ENCODE results near the gene FAM219A. TPM values are rescaled to one million over a fixed set of nuclear protein-coding genes. Genes with fewer than 3 reads are reported as not detected.
A peak's percentile ranks its signal among the peaks of the same experiment; 100 is the strongest.

Gene FAM219A
- total RNA-seq, 1 donor from 2014 or later, result 16.8 TPM

DNA sequence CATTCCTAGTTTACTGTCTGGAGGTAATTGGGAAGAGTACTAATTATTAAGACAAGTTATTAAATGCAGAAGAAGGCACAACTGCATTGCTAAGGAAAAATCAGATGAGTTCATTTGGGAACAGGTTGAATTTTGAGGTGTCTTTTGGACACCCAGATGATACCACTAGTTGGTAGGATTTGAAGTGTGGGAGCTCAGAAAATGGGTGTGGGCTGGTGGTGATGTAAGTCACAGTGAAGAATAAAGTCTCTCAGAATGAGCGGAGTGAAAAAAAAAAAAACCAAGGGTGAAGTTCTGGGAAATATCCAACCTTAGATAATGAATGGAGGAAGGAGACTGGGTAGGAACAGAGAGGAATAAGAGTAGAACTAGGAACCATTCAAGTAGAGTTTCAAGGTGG, 46.0 kb downstream of the FAM219A start:
- TF ChIP-seq, protein P1, sequence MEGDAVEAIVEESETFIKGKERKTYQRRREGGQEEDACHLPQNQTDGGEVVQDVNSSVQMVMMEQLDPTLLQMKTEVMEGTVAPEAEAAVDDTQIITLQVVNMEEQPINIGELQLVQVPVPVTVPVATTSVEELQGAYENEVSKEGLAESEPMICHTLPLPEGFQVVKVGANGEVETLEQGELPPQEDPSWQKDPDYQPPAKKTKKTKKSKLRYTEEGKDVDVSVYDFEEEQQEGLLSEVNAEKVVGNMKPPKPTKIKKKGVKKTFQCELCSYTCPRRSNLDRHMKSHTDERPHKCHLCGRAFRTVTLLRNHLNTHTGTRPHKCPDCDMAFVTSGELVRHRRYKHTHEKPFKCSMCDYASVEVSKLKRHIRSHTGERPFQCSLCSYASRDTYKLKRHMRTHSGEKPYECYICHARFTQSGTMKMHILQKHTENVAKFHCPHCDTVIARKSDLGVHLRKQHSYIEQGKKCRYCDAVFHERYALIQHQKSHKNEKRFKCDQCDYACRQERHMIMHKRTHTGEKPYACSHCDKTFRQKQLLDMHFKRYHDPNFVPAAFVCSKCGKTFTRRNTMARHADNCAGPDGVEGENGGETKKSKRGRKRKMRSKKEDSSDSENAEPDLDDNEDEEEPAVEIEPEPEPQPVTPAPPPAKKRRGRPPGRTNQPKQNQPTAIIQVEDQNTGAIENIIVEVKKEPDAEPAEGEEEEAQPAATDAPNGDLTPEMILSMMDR (IDR thresholded peaks at IDR 0.05; ENCODE audit: insufficient read depth, low read length, poor library complexity, severe bottlenecking), result no peak
- DNase-seq (ENCODE audit: low read depth), result no peak
- H3K4me3 ChIP-seq (ENCODE audit: low read depth, low read length), result no peak overlapping the region

DNA sequence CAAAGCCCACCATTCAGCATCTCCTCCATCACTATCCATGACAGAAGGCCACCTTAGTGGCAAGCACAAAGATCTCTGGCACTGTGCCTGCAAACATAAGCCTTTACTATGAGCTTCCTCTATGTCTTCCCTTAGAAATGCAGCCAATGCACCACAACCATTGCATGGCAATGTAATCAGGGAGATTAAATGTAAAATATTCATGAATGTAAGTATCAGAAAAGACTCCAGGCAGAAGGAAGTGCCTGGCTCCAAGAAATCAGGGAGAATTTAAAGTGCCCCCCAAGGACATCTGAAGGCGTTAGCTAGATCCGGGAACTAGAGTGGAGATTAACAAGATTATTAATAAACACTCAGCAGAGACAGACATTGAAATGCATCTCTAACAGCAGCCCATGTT, 49.2 kb downstream of the FAM219A start:
- Histone ChIP-seq H3K4me3 (ENCODE audit: low read depth, low read length) (no peak overlapping the region), H3K27me3 (ENCODE audit: control insufficient read depth, insufficient read depth, low read length) (no peaks in the 10 kb centered on the region), H3K36me3 (ENCODE audit: control insufficient read depth, insufficient read depth, low read length) (no peaks in the 10 kb centered on the region)
- TF ChIP-seq, protein P1 (IDR thresholded peaks at IDR 0.05; ENCODE audit: insufficient read depth, low read length, poor library complexity, severe bottlenecking), result no peak
- no peak for DNase-seq (ENCODE audit: low read depth)

More for the DNA sequence above, 46.0 kb downstream of the FAM219A start:
- no peaks in the 10 kb centered on the region for H3K27me3 ChIP-seq (ENCODE audit: control insufficient read depth, insufficient read depth, low read length)
- H3K36me3 ChIP-seq (ENCODE audit: control insufficient read depth, insufficient read depth, low read length), result no peaks in the 10 kb centered on the region

DNA sequence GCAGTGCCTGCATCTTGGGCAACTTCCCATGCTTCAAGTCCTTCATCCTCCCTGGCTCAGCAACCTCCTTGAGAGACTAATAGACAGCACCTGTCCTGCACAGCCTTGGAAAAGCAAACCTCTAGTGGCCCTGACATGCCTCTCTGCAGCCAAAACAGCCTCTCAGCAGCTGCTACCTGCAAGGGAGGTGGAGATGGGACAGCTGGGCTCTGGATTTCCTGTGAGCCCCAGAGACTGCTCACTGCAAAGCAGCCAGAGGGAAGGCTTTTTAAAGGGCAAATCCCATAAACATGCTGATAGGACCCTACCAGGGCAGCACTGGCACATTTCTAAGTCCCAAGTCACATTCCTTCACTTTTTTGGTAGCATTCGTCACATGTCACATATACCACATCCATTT, 50.2 kb downstream of the FAM219A start:
- Histone ChIP-seq H3K36me3 (ENCODE audit: control insufficient read depth, insufficient read depth, low read length) (no peaks in the 10 kb centered on the region), H3K27me3 (ENCODE audit: control insufficient read depth, insufficient read depth, low read length) (no peaks in the 10 kb centered on the region), H3K4me3 (ENCODE audit: low read depth, low read length) (no peak overlapping the region)
- DNase-seq (ENCODE audit: low read depth), result no peak
- TF ChIP-seq, protein P1 (IDR thresholded peaks at IDR 0.05; ENCODE audit: insufficient read depth, low read length, poor library complexity, severe bottlenecking), result no peak

DNA sequence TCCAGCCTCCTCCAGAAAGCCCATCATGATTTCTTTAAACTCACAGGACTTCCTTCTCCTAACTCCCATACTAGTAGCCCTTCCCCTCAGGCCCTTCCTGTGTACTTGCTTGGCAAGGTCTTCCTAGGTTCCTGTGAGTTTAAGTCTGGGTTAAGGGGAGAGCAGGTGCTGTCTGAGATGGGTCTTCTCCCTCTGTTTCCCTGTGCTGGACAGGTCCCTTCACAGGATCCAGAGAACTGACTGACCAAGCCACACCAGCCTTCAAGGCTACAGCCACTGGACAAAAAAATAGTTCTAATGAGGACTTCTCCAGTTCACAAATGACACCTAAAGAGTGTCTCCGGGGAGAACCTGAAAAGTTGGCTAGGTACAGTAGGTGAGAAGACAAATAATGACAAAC, 52.2 kb downstream of the FAM219A start:
- TF ChIP-seq, protein P1 (IDR thresholded peaks at IDR 0.05; ENCODE audit: insufficient read depth, low read length, poor library complexity, severe bottlenecking), result no peak
- no peaks in the 10 kb centered on the region for H3K27me3 ChIP-seq (ENCODE audit: control insufficient read depth, insufficient read depth, low read length)
- DNase-seq (ENCODE audit: low read depth), result no peak
- peaks cover 4% of the 10 kb centered on the region for H3K36me3 ChIP-seq (ENCODE audit: control insufficient read depth, insufficient read depth, low read length)
- no peak overlapping the region for H3K4me3 ChIP-seq (ENCODE audit: low read depth, low read length)

DNA sequence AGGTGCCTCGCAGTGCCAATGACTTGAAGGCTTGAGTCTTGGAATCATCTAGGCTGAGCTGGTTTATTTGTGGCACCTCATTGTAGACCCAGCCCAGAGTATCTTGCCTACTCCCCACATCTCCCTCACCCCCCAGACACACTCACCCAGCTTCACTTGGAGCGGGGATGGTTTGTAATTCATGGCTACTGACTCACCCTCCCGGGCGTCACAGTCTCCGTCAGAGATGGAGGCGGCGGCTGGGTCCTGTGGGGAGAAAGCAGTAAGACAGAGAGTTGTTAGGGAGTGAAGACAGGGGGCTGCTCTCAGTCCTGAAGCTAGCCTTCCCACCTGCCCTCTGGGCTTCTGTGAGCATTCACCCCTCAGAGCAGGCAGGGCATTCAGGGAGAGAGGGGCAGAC, 52.7 kb downstream of the FAM219A start:
- Histone ChIP-seq H3K36me3 (ENCODE audit: control insufficient read depth, insufficient read depth, low read length) (peaks cover 5% of the 10 kb centered on the region), H3K27me3 (ENCODE audit: control insufficient read depth, insufficient read depth, low read length) (no peaks in the 10 kb centered on the region), H3K4me3 (ENCODE audit: low read depth, low read length) (no peak overlapping the region)
- TF ChIP-seq, protein P1 (IDR thresholded peaks at IDR 0.05; ENCODE audit: insufficient read depth, low read length, poor library complexity, severe bottlenecking), result no peak
- no peak for DNase-seq (ENCODE audit: low read depth)

DNA sequence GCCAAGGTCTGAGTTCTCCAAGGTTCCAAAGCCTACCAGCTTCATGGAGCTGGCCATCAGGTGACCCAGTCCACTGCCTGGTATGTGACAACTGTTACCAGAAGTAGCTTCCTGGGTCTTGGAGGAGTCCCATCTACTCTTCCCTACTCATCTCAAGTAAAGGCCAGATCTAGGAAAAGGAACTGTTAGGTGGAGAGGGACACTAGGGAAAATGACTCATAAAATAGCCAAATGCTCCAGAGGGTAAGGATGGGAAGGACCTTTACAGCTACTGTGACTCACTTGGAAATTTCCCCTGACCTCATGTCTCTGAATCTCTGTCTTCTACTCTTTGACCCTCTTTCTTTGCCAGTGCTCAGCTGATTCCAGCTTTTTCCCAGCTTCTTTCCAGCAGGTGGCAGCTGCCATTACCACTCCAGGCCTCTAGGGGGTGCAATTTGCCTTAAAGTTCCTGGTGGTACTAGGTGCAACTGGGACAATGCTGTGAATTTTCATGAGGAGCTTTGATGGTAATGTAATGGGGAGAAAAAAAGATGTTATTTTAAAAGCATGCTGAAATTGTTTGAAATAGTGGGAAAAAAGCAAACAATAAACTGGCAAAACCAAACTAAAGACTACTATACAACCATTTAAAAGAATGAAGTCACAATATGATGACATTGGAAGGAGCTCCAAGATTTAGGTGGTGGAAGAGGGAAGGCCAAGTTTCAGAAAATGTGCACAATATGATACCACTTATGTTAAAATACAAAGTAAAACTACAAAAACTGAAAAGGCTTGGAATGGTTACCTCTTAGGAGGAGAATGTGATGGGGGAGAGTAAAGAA, 54.6 kb downstream of the FAM219A start:
- TF ChIP-seq, protein P1 (IDR thresholded peaks at IDR 0.05; ENCODE audit: insufficient read depth, low read length, poor library complexity, severe bottlenecking), result peak; percentile 98
- no peaks in the 10 kb centered on the region for H3K27me3 ChIP-seq (ENCODE audit: control insufficient read depth, insufficient read depth, low read length)
- peaks cover 7% of the 10 kb centered on the region for H3K36me3 ChIP-seq (ENCODE audit: control insufficient read depth, insufficient read depth, low read length)
- DNase-seq (ENCODE audit: low read depth), result peak; percentile 14
- H3K4me3 ChIP-seq (ENCODE audit: low read depth, low read length), result no peak overlapping the region
